Measurements from ENCODE around the gene ADGRL3. TPM values are rescaled to one million over a fixed set of nuclear protein-coding genes. Genes with fewer than 3 reads are reported as not detected.
"Not testable (repeated sequence)": the region's sequence is repeated elsewhere in the genome, so short reads cannot be mapped to it uniquely, and the experiment has no call there.

The ADGRL3 gene
- total RNA-seq, 1 donor from 2014 or later: 31.3 TPM

DNA sequence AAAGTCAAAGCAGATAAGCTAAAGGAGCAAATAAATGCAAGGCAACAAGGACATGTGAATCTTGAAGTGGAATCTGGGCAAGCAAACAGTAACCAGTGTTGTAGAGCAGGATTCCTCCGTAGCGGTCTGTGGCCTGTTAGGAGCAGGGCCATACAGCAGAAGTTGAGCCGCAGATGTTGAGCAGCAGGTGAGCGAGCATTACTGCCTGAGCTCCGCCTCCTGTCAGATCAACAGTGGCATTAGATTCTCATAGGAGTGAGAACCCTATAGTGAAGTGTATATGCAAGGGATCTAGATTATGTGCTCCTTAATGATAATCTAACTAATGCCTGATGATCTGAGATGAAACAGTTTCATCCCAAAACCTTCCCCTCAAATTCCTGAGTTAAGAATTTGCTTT is 550.7 kb downstream of the ADGRL3 start:
- no peak overlapping the region for H3K27ac Mint-ChIP-seq (ENCODE audit: unreplicated experiment)
- H3K27me3 ChIP-seq (ENCODE audit: insufficient read depth, low read length): no peaks in the 10 kb centered on the region

DNA sequence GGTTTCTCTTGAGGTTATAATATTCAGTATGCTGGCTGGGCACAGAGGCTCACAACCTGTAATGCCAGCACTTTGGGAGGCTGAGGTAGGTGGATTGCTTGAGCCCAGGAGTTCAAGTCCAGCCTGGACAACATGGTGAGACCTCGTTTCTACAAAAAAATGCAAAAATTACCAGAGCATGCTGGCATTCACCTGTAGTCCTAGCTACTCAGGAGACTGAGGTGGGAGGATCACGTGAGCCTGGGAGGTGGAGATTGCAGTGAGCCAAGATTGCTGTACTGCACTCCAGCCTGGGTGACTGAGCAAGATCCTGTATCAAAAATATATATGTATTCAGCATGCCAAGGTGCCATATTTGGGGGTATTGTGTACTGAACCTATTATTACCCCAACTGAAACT is 552.5 kb downstream of the ADGRL3 start:
- no peak for DNase-seq (ENCODE audit: low read depth)
- Histone ChIP-seq H3K4me3 (ENCODE audit: insufficient read depth, low read depth, low read length) (no peak overlapping the region), H3K4me2 (ENCODE audit: low read length) (no peak overlapping the region), H4K20me1 (ENCODE audit: insufficient read depth, low read length) (no peaks in the 10 kb centered on the region), H3K27me3 (ENCODE audit: insufficient read depth, low read length) (no peaks in the 10 kb centered on the region), H3K9me3 (ENCODE audit: insufficient read depth, low read depth, low read length) (no peaks in the 10 kb centered on the region), H3K4me1 (ENCODE audit: insufficient read depth, low read length) (no peaks in the 10 kb centered on the region), H2AFZ (ENCODE audit: low read depth, low read length) (no peak overlapping the region), H3K79me2 (ENCODE audit: insufficient read depth, low read length) (no peaks in the 10 kb centered on the region), H3K9ac (ENCODE audit: low read length) (no peak overlapping the region), H3K36me3 (ENCODE audit: insufficient read depth, low read length) (no peaks in the 10 kb centered on the region), H3K27ac (ENCODE audit: low read depth, low read length) (no peak overlapping the region)
- H3K27ac Mint-ChIP-seq (ENCODE audit: unreplicated experiment): no peak overlapping the region
- H3K9me3 Mint-ChIP-seq (ENCODE audit: unreplicated experiment): peaks cover 16% of the 10 kb centered on the region
- no peak for TF ChIP-seq EZH2 (IDR thresholded peaks at IDR 0.05; ENCODE audit: insufficient read depth, low read length)
- TF ChIP-seq, protein P1, sequence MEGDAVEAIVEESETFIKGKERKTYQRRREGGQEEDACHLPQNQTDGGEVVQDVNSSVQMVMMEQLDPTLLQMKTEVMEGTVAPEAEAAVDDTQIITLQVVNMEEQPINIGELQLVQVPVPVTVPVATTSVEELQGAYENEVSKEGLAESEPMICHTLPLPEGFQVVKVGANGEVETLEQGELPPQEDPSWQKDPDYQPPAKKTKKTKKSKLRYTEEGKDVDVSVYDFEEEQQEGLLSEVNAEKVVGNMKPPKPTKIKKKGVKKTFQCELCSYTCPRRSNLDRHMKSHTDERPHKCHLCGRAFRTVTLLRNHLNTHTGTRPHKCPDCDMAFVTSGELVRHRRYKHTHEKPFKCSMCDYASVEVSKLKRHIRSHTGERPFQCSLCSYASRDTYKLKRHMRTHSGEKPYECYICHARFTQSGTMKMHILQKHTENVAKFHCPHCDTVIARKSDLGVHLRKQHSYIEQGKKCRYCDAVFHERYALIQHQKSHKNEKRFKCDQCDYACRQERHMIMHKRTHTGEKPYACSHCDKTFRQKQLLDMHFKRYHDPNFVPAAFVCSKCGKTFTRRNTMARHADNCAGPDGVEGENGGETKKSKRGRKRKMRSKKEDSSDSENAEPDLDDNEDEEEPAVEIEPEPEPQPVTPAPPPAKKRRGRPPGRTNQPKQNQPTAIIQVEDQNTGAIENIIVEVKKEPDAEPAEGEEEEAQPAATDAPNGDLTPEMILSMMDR (IDR thresholded peaks at IDR 0.05; ENCODE audit: insufficient read depth, low read depth, low read length): no peak
- no peaks in the 10 kb centered on the region for H3K27me3 Mint-ChIP-seq (ENCODE audit: low read depth, unreplicated experiment)
- no peak overlapping the region for H3K4me3 Mint-ChIP-seq (ENCODE audit: unreplicated experiment)
- H3K36me3 Mint-ChIP-seq (ENCODE audit: low read depth, unreplicated experiment): peaks cover 5% of the 10 kb centered on the region
- FAIRE-seq: no peak
- no peaks in the 10 kb centered on the region for H3K4me1 Mint-ChIP-seq (ENCODE audit: low read depth, unreplicated experiment)

More for the DNA sequence above, 550.7 kb downstream of the ADGRL3 start:
- Histone ChIP-seq H3K9me3 (ENCODE audit: insufficient read depth, low read depth, low read length) (no peaks in the 10 kb centered on the region), H2AFZ (ENCODE audit: low read depth, low read length) (no peak overlapping the region), H3K27ac (ENCODE audit: low read depth, low read length) (no peak overlapping the region), H3K4me3 (ENCODE audit: insufficient read depth, low read depth, low read length) (no peak overlapping the region), H3K4me2 (ENCODE audit: low read length) (no peak overlapping the region), H3K4me1 (ENCODE audit: insufficient read depth, low read length) (no peaks in the 10 kb centered on the region), H3K79me2 (ENCODE audit: insufficient read depth, low read length) (no peaks in the 10 kb centered on the region), H4K20me1 (ENCODE audit: insufficient read depth, low read length) (no peaks in the 10 kb centered on the region), H3K36me3 (ENCODE audit: insufficient read depth, low read length) (no peaks in the 10 kb centered on the region), H3K9ac (ENCODE audit: low read length) (no peak overlapping the region)
- Mint-ChIP-seq H3K4me1 (ENCODE audit: low read depth, unreplicated experiment) (no peaks in the 10 kb centered on the region), H3K27me3 (ENCODE audit: low read depth, unreplicated experiment) (no peaks in the 10 kb centered on the region), H3K36me3 (ENCODE audit: low read depth, unreplicated experiment) (peaks cover 5% of the 10 kb centered on the region), H3K4me3 (ENCODE audit: unreplicated experiment) (no peak overlapping the region), H3K9me3 (ENCODE audit: unreplicated experiment) (peaks cover 13% of the 10 kb centered on the region)
- no peak for TF ChIP-seq EZH2 (IDR thresholded peaks at IDR 0.05; ENCODE audit: insufficient read depth, low read length)
- TF ChIP-seq, protein P1 (IDR thresholded peaks at IDR 0.05; ENCODE audit: insufficient read depth, low read depth, low read length): no peak
- FAIRE-seq: no peak
- DNase-seq (ENCODE audit: low read depth): no peak

DNA sequence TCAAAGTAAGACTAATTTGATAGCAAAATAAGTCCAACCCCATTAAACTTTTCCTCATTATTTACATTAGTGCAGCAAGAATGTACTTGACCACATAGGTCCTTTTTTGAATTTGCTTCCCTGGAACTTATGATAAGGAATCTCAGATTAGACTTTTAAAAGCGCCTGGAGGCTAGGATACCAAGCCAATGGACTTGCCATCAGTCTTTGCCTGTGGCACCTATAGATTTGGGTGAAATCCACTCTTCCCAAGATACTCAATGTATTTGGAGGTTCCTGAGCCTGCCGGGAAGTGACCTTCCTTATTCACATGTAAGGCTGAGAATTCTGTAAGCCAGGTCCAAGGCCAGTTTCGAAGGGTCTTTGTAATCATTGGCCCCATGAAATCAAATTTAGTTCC is 553.6 kb downstream of the ADGRL3 start:
- FAIRE-seq (no peak), DNase-seq (ENCODE audit: low read depth) (no peak)
- H3K79me2 ChIP-seq (ENCODE audit: insufficient read depth, low read length): no peaks in the 10 kb centered on the region
- H3K4me1 Mint-ChIP-seq (ENCODE audit: low read depth, unreplicated experiment): no peaks in the 10 kb centered on the region
- no peaks in the 10 kb centered on the region for H3K27me3 Mint-ChIP-seq (ENCODE audit: low read depth, unreplicated experiment)
- no peak overlapping the region for H2AFZ ChIP-seq (ENCODE audit: low read depth, low read length)
- no peak overlapping the region for H3K27ac Mint-ChIP-seq (ENCODE audit: unreplicated experiment)
- H3K36me3 Mint-ChIP-seq (ENCODE audit: low read depth, unreplicated experiment): peaks cover 8% of the 10 kb centered on the region
- H3K4me2 ChIP-seq (ENCODE audit: low read length): no peak overlapping the region
- no peak for TF ChIP-seq EZH2 (IDR thresholded peaks at IDR 0.05; ENCODE audit: insufficient read depth, low read length)
- TF ChIP-seq, protein P1 (IDR thresholded peaks at IDR 0.05; ENCODE audit: insufficient read depth, low read depth, low read length): no peak
- no peak overlapping the region for H3K4me3 ChIP-seq (ENCODE audit: insufficient read depth, low read depth, low read length)
- peaks cover 18% of the 10 kb centered on the region for H3K9me3 Mint-ChIP-seq (ENCODE audit: unreplicated experiment)
- no peak overlapping the region for H3K4me3 Mint-ChIP-seq (ENCODE audit: unreplicated experiment)
- H3K27ac ChIP-seq (ENCODE audit: low read depth, low read length): no peak overlapping the region
- no peak overlapping the region for H3K9ac ChIP-seq (ENCODE audit: low read length)
- no peaks in the 10 kb centered on the region for H4K20me1 ChIP-seq (ENCODE audit: insufficient read depth, low read length)
- H3K9me3 ChIP-seq (ENCODE audit: insufficient read depth, low read depth, low read length): no peaks in the 10 kb centered on the region
- no peaks in the 10 kb centered on the region for H3K27me3 ChIP-seq (ENCODE audit: insufficient read depth, low read length)
- H3K36me3 ChIP-seq (ENCODE audit: insufficient read depth, low read length): no peaks in the 10 kb centered on the region
- H3K4me1 ChIP-seq (ENCODE audit: insufficient read depth, low read length): no peaks in the 10 kb centered on the region

DNA sequence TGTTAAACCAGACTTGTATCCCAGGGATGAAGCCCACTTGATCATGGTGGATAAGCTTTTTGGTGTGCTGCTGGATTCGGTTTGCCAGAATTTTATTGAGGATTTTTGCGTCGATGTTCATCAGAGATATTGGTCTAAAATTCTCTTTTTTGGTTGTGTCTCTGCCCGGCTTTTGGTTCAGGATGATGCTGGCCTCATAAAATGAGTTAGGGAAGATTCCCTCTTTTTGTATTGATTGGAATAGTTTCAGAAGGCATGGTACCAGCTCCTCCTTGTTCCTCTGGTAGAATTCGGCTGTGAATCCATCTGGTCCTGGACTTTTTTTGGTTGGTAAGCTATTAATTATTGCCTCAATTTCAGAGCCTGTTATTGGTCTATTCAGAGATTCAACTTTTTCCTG is 556.8 kb downstream of the ADGRL3 start:
- H3K36me3 Mint-ChIP-seq (ENCODE audit: low read depth, unreplicated experiment): peaks cover 19% of the 10 kb centered on the region
- H3K9me3 Mint-ChIP-seq (ENCODE audit: unreplicated experiment): peaks cover 25% of the 10 kb centered on the region
- H2AFZ ChIP-seq (ENCODE audit: low read depth, low read length); H3K9ac ChIP-seq (ENCODE audit: low read length); FAIRE-seq; DNase-seq (ENCODE audit: low read depth); H4K20me1 ChIP-seq (ENCODE audit: insufficient read depth, low read length); H3K9me3 ChIP-seq (ENCODE audit: insufficient read depth, low read depth, low read length); H3K27ac ChIP-seq (ENCODE audit: low read depth, low read length); H3K79me2 ChIP-seq (ENCODE audit: insufficient read depth, low read length); H3K4me1 Mint-ChIP-seq (ENCODE audit: low read depth, unreplicated experiment); H3K27me3 Mint-ChIP-seq (ENCODE audit: low read depth, unreplicated experiment); H3K27ac Mint-ChIP-seq (ENCODE audit: unreplicated experiment); H3K4me1 ChIP-seq (ENCODE audit: insufficient read depth, low read length); H3K4me3 Mint-ChIP-seq (ENCODE audit: unreplicated experiment); H3K4me2 ChIP-seq (ENCODE audit: low read length); H3K36me3 ChIP-seq (ENCODE audit: insufficient read depth, low read length); H3K4me3 ChIP-seq (ENCODE audit: insufficient read depth, low read depth, low read length); H3K27me3 ChIP-seq (ENCODE audit: insufficient read depth, low read length): not testable (repeated sequence)
